ENCODE data around the gene STARD13.

The STARD13 gene

GRCh38 chr13:33326723-33327122 lies 41.2 kb upstream of the STARD13 start:
- Histone ChIP-seq H2BK5ac (ENCODE audit: low read length) (no peak overlapping the region), H3K4me3 (ENCODE audit: low read length) (no peak overlapping the region), H2BK120ac (ENCODE audit: low read depth, low read length) (no peak overlapping the region), H3K9ac (ENCODE audit: low read length) (no peak overlapping the region), H3K4ac (ENCODE audit: low read depth, low read length) (no peak overlapping the region), H4K8ac (ENCODE audit: low read depth, low read length) (no peak overlapping the region), H3K79me2 (ENCODE audit: control insufficient read depth, insufficient read depth, low read length) (no peaks in the 10 kb centered on the region), H3K23ac (ENCODE audit: low read length) (no peak overlapping the region), H3K27ac (ENCODE audit: low read depth, low read length) (no peak overlapping the region), H3K27me3 (ENCODE audit: insufficient read depth, low read length, poor library complexity) (no peaks in the 10 kb centered on the region), H3K79me1 (ENCODE audit: low read length) (no peaks in the 10 kb centered on the region), H2BK15ac (replicated peaks; ENCODE audit: low read depth) (no peak overlapping the region), H3K4me2 (ENCODE audit: low read length) (no peak overlapping the region), H3K4me1 (ENCODE audit: control insufficient read depth, low read depth, low read length) (no peaks in the 10 kb centered on the region), H2AK5ac (ENCODE audit: low read length) (no peak overlapping the region), H3K18ac (ENCODE audit: low read length) (no peak overlapping the region), H3K36me3 (ENCODE audit: control insufficient read depth, insufficient read depth, low read length) (no peaks in the 10 kb centered on the region), H3K56ac (ENCODE audit: low read length) (no peak overlapping the region), H4K5ac (ENCODE audit: low read length) (no peak overlapping the region)
- no CpG with 5 or more reads among the region's 2 CpGs for WGBS (ENCODE audit: extremely low coverage, insufficient coverage, low lambda C conversion rate)
- DNase-seq = no peak

GRCh38 chr13:33326246-33326645 lies 40.7 kb upstream of the STARD13 start:
- no peak for DNase-seq
- Histone ChIP-seq H3K27me3 (ENCODE audit: insufficient read depth, low read length, poor library complexity) (no peaks in the 10 kb centered on the region), H3K4ac (ENCODE audit: low read depth, low read length) (no peak overlapping the region), H2BK5ac (ENCODE audit: low read length) (no peak overlapping the region), H2BK120ac (ENCODE audit: low read depth, low read length) (no peak overlapping the region), H3K27ac (ENCODE audit: low read depth, low read length) (no peak overlapping the region), H4K5ac (ENCODE audit: low read length) (no peak overlapping the region), H4K8ac (ENCODE audit: low read depth, low read length) (no peak overlapping the region), H3K9ac (ENCODE audit: low read length) (no peak overlapping the region), H3K4me1 (ENCODE audit: control insufficient read depth, low read depth, low read length) (no peaks in the 10 kb centered on the region), H3K79me2 (ENCODE audit: control insufficient read depth, insufficient read depth, low read length) (no peaks in the 10 kb centered on the region), H3K23ac (ENCODE audit: low read length) (no peak overlapping the region), H3K18ac (ENCODE audit: low read length) (no peak overlapping the region), H3K4me2 (ENCODE audit: low read length) (no peak overlapping the region), H3K56ac (ENCODE audit: low read length) (no peak overlapping the region), H2AK5ac (ENCODE audit: low read length) (no peak overlapping the region), H2BK15ac (replicated peaks; ENCODE audit: low read depth) (no peak overlapping the region), H3K36me3 (ENCODE audit: control insufficient read depth, insufficient read depth, low read length) (no peaks in the 10 kb centered on the region), H3K4me3 (ENCODE audit: low read length) (no peak overlapping the region), H3K79me1 (ENCODE audit: low read length) (no peaks in the 10 kb centered on the region)
- WGBS (ENCODE audit: extremely low coverage, insufficient coverage, low lambda C conversion rate) = no CpG with 5 or more reads among the region's 3 CpGs

GRCh38 chr13:33323801-33324510 lies 38.4 kb upstream of the STARD13 start:
- no peak overlapping the region for H4K5ac ChIP-seq (ENCODE audit: low read length)

GRCh38 chr13:33322965-33323668 lies 37.6 kb upstream of the STARD13 start:
- no peak overlapping the region for H2BK5ac ChIP-seq (ENCODE audit: low read length)
- no peak overlapping the region for H3K4ac ChIP-seq (ENCODE audit: low read depth, low read length)
- no peak overlapping the region for H3K9ac ChIP-seq (ENCODE audit: low read length)
- no peaks in the 10 kb centered on the region for H3K27me3 ChIP-seq (ENCODE audit: insufficient read depth, low read length, poor library complexity)
- no peaks in the 10 kb centered on the region for H3K36me3 ChIP-seq (ENCODE audit: control insufficient read depth, insufficient read depth, low read length)
- H3K56ac ChIP-seq (ENCODE audit: low read length) = no peak overlapping the region
- no CpG with 5 or more reads among the region's 7 CpGs for WGBS (ENCODE audit: extremely low coverage, insufficient coverage, low lambda C conversion rate)
- no peak overlapping the region for H3K4me3 ChIP-seq (ENCODE audit: low read length)
- H2AK5ac ChIP-seq (ENCODE audit: low read length) = no peak overlapping the region
- H3K79me2 ChIP-seq (ENCODE audit: control insufficient read depth, insufficient read depth, low read length) = no peaks in the 10 kb centered on the region
- no peak overlapping the region for H4K8ac ChIP-seq (ENCODE audit: low read depth, low read length)
- no peaks in the 10 kb centered on the region for H3K4me1 ChIP-seq (ENCODE audit: control insufficient read depth, low read depth, low read length)
- H3K79me1 ChIP-seq (ENCODE audit: low read length) = no peaks in the 10 kb centered on the region
- no peak overlapping the region for H3K27ac ChIP-seq (ENCODE audit: low read depth, low read length)
- H3K23ac ChIP-seq (ENCODE audit: low read length) = no peak overlapping the region
- H3K4me2 ChIP-seq (ENCODE audit: low read length) = no peak overlapping the region
- no peak overlapping the region for H4K5ac ChIP-seq (ENCODE audit: low read length)
- H3K18ac ChIP-seq (ENCODE audit: low read length) = no peak overlapping the region
- no peak overlapping the region for H2BK15ac ChIP-seq (replicated peaks; ENCODE audit: low read depth)
- DNase-seq = no peak
- no peak overlapping the region for H2BK120ac ChIP-seq (ENCODE audit: low read depth, low read length)

More at GRCh38 chr13:33323801-33324510, 38.4 kb upstream of the STARD13 start:
- Histone ChIP-seq H3K27ac (ENCODE audit: low read depth, low read length) (no peak overlapping the region), H2BK120ac (ENCODE audit: low read depth, low read length) (no peak overlapping the region), H3K27me3 (ENCODE audit: insufficient read depth, low read length, poor library complexity) (no peaks in the 10 kb centered on the region), H3K4me3 (ENCODE audit: low read length) (no peak overlapping the region), H3K79me1 (ENCODE audit: low read length) (no peaks in the 10 kb centered on the region), H2AK5ac (ENCODE audit: low read length) (no peak overlapping the region), H3K56ac (ENCODE audit: low read length) (no peak overlapping the region), H2BK5ac (ENCODE audit: low read length) (no peak overlapping the region), H3K36me3 (ENCODE audit: control insufficient read depth, insufficient read depth, low read length) (no peaks in the 10 kb centered on the region), H3K23ac (ENCODE audit: low read length) (no peak overlapping the region), H2BK15ac (replicated peaks; ENCODE audit: low read depth) (no peak overlapping the region), H3K4me2 (ENCODE audit: low read length) (no peak overlapping the region), H3K18ac (ENCODE audit: low read length) (no peak overlapping the region), H3K79me2 (ENCODE audit: control insufficient read depth, insufficient read depth, low read length) (no peaks in the 10 kb centered on the region), H3K4ac (ENCODE audit: low read depth, low read length) (no peak overlapping the region), H3K4me1 (ENCODE audit: control insufficient read depth, low read depth, low read length) (no peaks in the 10 kb centered on the region), H3K9ac (ENCODE audit: low read length) (no peak overlapping the region), H4K8ac (ENCODE audit: low read depth, low read length) (no peak overlapping the region)
- DNase-seq = no peak
- WGBS (ENCODE audit: extremely low coverage, insufficient coverage, low lambda C conversion rate) = no CpG with 5 or more reads among the region's 7 CpGs

GRCh38 chr13:33322543-33322809 lies 36.9 kb upstream of the STARD13 start:
- no peak overlapping the region for H2AK5ac ChIP-seq (ENCODE audit: low read length)
- H2BK5ac ChIP-seq (ENCODE audit: low read length) = no peak overlapping the region
- no peak overlapping the region for H3K4me3 ChIP-seq (ENCODE audit: low read length)
- H3K4ac ChIP-seq (ENCODE audit: low read depth, low read length) = no peak overlapping the region
- H3K36me3 ChIP-seq (ENCODE audit: control insufficient read depth, insufficient read depth, low read length) = no peaks in the 10 kb centered on the region
- no peaks in the 10 kb centered on the region for H3K4me1 ChIP-seq (ENCODE audit: control insufficient read depth, low read depth, low read length)
- no peak overlapping the region for H4K8ac ChIP-seq (ENCODE audit: low read depth, low read length)
- H3K56ac ChIP-seq (ENCODE audit: low read length) = no peak overlapping the region
- WGBS (ENCODE audit: extremely low coverage, insufficient coverage, low lambda C conversion rate) = no CpG with 5 or more reads among the region's 5 CpGs
- no peak overlapping the region for H3K23ac ChIP-seq (ENCODE audit: low read length)
- H3K9ac ChIP-seq (ENCODE audit: low read length) = no peak overlapping the region
- no peak overlapping the region for H3K18ac ChIP-seq (ENCODE audit: low read length)
- DNase-seq = no peak
- no peaks in the 10 kb centered on the region for H3K79me1 ChIP-seq (ENCODE audit: low read length)
- H2BK15ac ChIP-seq (replicated peaks; ENCODE audit: low read depth) = no peak overlapping the region
- H3K27ac ChIP-seq (ENCODE audit: low read depth, low read length) = no peak overlapping the region
- H3K79me2 ChIP-seq (ENCODE audit: control insufficient read depth, insufficient read depth, low read length) = no peaks in the 10 kb centered on the region
- no peaks in the 10 kb centered on the region for H3K27me3 ChIP-seq (ENCODE audit: insufficient read depth, low read length, poor library complexity)
- no peak overlapping the region for H4K5ac ChIP-seq (ENCODE audit: low read length)
- H3K4me2 ChIP-seq (ENCODE audit: low read length) = no peak overlapping the region
- H2BK120ac ChIP-seq (ENCODE audit: low read depth, low read length) = no peak overlapping the region
